IPS-18c (cell line): ENCODE results near the gene ZDHHC3.
"Not testable (repeated sequence)": the region's sequence is repeated elsewhere in the genome, so short reads cannot be mapped to it uniquely, and the experiment has no call there.

ENCODE experiments used
- H3K4me3 ChIP-seq: 2 replicates; pipeline ENCODE4 v1.7.0; 2013; ENCODE audit warnings: low read depth, mild to moderate bottlenecking, low read length, moderate library complexity; ENCODE audit not compliant: insufficient read depth
- H3K9me3 ChIP-seq: one replicate; pipeline ENCODE4 v1.6.1; 2013; ENCODE audit warnings: mild to moderate bottlenecking, low read length, moderate library complexity; ENCODE audit not compliant: control insufficient read depth, insufficient read depth

The ZDHHC3 gene

DNA sequence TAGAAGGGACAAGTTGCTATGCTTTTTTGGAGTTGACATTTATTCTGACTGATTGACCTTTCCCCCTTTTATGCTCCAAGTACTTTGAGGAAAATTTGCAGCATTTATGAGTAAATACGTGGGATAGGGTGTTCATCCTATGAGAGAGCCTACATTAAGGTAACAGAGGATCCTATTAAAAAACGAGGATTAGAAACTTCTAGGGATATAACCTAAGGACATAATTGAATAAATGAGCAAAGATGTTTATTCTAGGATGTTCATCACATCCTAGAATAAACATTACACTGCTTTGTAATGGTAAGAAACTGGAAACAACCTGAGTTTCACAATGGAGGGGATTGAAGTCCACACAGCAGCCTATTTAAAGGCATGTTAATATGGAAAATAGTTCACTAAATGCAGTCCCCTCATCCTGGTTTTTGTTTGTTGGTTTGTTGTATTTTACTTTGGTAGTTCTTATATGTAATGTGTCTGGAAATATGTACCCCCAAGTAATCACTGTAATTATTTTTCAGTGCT lies 26.2 kb upstream of the ZDHHC3 start:
- Histone ChIP-seq H3K4me3 (no peak overlapping the region), H3K9me3 (peaks cover 4% of the 10 kb centered on the region)

DNA sequence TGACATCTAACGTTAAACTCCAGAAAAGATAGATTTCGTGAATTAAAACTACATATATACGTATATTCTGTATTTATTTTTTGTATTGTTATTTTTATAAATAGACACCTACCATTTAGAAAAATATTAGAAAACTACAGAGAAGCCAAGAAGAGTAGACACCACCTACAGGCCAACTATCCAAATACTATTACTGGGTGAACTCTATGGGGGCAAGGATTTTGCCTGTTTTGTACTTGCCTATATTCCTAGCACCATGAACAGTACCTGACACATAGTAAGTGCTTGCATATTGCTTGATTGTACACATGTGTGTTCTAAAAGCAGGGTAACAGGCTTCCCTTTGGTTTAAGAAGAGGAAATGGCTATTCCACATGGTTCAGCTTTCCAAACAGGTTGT lies 25.8 kb upstream of the ZDHHC3 start:
- H3K9me3 ChIP-seq: peaks cover 4% of the 10 kb centered on the region
- no peak overlapping the region for H3K4me3 ChIP-seq

DNA sequence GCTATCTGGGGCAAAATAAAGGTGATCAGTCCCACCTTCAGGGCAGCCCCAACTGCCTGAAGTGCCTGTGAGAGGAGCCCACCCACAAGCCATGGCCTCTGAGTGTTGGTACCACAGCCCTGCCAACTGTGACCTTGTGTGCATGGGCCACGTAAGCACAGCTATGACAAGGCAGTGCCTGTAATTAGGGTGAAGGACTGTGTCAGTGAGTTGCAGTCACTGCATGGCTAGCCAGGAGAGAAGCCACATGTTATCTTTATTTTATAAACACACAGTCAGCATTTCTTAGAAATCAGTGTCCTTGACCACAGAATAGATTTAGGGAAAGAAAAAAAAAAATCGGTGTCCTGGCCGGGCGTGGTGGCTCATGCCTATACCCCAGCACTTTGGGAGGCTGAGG lies 24.8 kb upstream of the ZDHHC3 start:
- H3K9me3 ChIP-seq: peaks cover 4% of the 10 kb centered on the region
- no peak overlapping the region for H3K4me3 ChIP-seq

DNA sequence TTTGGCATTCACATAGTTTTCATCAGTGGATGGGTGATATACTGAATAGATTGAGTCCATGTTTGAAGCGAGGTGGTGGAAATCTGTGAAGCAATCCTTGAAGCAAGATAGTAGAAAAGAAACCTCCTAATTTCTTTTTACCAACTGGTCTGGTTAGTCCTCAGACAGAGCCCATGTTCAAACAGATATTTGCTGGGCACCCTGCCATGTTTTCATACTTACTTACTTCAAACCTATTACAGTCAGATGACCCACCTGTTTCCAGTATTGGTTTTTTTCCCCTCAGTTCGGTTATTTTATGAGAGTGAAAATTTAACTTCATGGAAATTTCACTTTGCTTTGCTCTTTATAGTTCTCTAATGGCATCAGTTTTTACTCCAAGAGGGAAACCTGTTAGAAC lies 23.8 kb upstream of the ZDHHC3 start:
- Histone ChIP-seq H3K9me3 (peaks cover 4% of the 10 kb centered on the region), H3K4me3 (no peak overlapping the region)

DNA sequence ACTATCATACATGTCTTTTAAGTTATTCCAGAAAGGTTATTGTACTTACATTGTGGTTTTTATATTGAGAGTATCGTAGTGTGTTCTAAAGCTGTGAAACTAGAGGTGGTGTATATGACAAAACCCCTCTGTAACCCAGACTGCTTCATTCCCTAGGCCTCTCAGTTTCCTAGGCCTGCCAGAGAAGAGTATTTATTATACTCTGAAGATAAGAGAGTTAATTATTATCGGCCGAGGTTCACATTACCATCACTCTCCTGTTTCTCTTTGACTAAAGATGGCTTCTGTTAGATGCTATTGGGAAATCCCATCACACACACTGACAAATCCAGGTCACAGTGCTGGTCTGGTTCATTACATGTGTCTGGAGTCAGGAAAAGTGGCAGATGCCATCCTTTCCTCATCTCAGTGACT lies 20.6 kb upstream of the ZDHHC3 start:
- Histone ChIP-seq H3K4me3 (no peak overlapping the region), H3K9me3 (no peaks in the 10 kb centered on the region)

DNA sequence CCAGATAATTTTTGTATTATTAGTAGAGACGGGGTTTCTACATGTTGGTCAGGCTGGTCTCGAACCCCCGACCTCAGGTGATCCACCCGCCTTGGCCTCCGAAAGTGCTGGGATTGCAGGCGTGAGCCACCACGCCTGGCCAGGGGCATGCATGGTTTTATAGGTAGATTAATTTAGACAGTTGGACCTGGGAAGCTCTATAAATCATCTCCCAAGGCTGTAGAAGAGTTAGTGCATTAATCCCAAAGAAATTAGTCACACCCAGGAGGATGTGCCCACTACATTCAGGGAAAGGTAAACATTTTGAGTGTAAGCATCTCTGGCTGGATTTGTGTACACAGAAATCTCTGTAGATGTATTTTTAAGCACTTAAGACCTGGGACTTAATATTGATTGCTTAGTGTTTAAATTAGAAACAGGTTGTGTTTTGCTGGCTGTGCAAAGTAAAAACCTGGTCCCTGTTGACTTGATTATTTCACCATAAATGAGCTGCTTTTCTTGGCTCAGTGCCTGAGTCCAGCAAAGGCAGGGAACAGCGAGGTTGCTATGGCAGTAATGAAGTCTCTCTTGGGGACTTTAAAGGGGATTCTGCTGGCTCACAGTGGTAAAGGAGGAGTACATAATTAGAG lies 19.3 kb upstream of the ZDHHC3 start:
- H3K9me3 ChIP-seq: no peaks in the 10 kb centered on the region
- no peak overlapping the region for H3K4me3 ChIP-seq

DNA sequence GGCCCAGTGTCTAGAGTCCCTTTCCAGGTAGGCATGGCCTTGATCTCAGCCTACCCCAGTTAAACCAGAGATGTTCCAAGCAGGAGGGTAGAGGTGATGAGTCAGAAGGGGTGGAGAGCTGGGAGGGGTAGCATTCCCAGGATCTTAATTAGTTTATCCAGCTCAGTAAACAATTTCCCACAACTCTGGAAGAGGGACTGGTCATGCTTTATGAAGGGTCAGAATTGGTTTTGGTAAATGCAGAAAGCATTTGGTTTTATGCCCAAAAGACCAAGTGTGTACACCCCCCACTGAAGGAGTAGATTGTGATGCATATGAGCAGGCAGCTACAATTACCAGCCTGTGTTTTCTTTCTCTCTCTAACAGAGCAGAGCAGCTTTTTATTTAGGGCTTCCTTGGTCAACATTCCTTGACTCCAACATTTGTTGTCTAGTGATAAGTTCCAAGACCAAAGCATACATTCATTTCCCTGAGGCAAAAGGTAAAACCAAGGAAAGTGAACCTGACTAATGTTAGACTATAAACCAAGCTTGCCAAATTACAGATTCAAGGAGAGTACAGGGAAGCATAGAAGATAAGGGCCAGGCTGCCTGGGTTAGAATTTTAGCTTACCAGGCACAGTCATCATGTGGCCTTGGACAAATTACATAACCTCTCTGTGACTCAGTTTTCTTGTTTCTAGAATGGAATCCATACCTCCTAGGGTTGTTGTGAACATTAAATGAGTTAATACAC lies 17.7 kb upstream of the ZDHHC3 start:
- Histone ChIP-seq H3K4me3 (no peak overlapping the region), H3K9me3 (no peaks in the 10 kb centered on the region)

DNA sequence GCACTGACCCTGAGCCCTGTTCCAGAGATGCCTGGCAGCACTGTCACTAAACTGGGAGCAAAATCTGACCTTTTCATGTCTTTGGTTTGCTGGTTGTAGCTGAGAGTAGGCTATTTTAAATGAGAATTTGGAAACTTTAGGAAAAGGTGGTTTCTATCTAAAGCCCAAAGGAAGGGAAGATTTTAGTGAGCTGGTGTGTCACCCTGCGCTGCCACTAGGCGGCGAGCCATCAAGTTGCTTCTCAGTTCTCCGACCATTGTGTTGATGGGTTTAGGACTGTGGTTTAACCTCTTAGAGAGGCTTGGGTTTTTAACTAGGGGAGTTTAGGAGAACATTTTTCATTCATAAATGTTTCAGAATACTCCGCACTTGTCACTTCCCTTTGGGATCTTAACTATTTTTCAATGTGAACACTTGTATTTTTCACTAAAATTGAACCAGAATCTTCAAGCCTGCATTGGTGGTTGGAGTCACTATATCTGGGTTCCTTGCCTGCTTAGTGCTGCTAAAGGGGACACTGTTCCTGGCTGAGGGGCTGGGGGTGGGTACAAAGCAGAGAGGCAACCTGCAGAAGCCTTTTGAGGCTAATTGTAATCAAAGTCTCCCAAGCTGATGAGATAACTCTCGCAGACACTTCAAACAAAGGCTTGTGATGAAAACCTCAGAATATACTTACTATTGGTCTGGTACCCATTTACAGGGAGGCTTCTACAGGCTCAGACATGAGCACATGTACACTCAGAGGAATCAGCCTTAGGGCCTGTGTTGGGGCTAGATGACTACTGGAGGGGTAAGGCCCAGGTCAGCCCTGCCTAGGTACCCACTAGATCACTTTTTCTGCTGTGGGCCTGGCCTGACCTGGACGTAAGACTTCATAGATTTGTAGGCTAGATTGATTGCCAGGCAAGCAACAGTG lies 16.8 kb upstream of the ZDHHC3 start:
- H3K4me3 ChIP-seq: no peak overlapping the region
- no peaks in the 10 kb centered on the region for H3K9me3 ChIP-seq

DNA sequence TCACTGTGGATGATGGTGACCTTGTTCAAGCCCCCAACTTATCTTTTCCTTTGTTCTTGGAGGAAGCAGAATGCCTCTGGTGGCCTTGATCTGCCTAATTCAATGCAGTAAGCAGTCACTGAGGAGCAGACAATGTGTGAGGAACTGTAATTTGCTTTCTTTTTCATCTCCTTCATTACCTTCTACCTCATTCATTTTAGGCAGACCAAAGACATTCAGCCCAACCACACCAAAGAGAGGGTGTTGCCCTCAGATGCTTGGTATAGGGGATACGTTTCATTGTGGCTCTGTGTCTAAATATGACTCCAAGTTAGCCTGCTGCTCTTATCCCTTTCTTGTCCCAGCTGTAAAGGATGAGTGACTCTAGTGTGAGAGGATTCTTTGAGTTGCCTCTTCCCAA lies 15.4 kb upstream of the ZDHHC3 start:
- Histone ChIP-seq H3K4me3 (no peak overlapping the region), H3K9me3 (no peaks in the 10 kb centered on the region)

DNA sequence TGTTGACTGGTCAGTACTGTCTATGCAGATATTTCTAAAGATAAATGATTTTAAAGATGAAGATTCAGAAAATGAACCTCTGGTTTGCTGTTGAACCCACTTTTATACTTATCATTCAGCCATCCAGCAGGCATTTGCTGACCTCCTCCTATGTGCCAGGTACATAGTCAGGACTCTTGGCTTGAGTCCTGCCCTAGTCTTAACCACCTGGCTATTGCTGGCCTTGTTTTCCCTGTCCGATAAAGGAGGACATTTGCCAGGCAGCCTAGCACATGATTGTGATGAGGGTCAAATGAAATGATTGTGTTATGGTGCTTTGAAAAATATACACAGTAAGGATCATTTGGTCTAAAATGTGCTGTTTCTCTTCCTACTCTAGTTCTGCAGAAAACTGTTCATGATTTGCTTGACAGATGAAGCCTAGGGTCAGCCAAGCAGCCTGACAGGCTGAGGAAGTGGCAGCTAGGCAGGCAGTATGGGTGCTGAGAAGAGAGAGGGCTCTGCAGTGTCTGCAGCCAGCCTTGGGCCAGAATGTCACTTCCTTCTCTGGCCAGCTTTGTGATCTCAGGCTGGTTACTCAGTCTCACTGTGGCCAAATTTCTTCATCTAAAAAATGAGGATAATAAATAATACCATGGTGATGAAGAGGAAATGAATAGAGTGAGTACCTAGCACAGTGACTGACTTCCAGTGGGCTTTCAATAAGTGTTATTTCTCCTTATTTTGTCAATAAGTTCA lies 13.8 kb upstream of the ZDHHC3 start:
- Histone ChIP-seq H3K9me3 (peaks cover 2% of the 10 kb centered on the region), H3K4me3 (no peak overlapping the region)

DNA sequence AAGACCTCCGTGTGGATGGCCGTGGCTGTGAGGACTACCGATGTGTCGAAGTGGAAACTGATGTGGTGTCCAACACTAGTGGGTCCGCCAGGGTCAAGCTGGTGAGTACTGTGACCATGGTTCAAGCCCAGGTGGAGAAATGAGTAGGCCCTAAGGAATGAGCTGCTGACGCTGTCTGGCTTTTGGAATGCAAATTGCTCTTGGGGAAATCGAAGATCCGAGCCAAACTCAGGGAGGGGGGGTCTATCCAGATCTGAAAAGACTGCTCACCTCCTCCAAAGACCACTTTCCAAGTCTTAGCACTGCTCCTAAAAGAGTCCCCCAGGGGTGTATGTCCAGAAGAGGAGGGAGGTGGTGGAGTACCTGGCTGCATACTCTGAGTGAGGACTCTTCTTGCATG lies 13.2 kb upstream of the ZDHHC3 start:
- Histone ChIP-seq H3K9me3 (peaks cover 2% of the 10 kb centered on the region), H3K4me3 (no peak overlapping the region)

DNA sequence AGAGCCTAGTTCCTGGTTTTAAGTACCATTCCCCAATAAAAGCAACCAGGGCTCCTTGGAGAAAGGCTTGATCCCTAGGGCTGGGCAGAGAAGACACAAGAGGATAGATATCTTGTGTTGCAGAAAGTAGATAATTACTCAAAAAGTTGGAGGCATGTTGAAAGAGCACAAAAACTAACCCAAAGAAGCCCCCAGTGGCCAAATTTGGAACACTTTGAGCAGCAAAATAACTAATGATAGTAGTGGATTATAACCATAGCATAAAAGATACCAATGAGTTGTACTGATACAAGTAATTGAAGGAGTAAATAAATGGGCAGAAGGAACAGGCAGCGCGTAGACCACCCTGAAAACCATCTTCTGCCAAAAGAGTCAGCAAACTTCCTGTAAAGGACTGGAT lies 12.1 kb upstream of the ZDHHC3 start:
- Histone ChIP-seq H3K9me3 (peaks cover 2% of the 10 kb centered on the region), H3K4me3 (no peak overlapping the region)

DNA sequence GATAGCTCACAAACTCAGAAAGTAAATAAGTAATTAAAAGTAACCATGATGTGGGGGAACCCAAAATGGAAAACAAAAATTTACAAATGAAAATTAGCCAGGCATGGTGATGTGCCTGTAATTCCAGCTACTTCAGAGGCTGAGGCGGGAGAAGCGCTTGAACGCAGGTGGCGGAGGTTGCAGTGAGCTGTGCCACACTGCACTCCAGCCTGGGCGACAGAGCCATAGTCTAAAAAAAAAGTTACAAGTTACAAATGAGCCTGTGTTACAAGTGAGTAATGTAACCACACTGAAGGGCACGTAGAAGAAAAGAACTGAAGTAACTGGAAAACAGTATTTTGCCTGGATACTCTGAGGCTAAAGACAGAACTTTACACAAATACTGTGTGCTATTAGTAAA lies 11.4 kb upstream of the ZDHHC3 start:
- peaks cover 2% of the 10 kb centered on the region for H3K9me3 ChIP-seq
- H3K4me3 ChIP-seq: no peak overlapping the region

DNA sequence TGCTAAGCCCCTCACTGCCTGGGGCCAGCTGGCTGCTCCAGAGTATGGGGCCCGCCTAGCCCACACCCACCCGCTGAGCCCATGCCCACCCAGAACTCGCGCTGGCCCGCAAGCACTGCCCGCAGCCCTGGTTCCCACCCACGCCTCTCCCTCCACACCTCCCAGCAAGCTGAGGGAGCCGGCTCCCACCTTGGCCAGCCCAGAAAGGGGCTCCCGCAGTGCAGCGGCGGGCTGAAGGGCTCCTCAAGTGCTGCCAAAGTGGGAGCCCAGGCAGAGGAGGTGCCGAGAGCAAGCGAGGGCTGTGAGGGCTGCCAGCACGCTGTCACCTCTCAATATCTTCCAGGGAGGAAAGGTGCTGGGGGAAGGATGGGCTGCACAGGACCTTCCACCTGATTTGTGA lies 10.4 kb upstream of the ZDHHC3 start:
- not testable (repeated sequence) for H3K9me3 ChIP-seq, H3K4me3 ChIP-seq

DNA sequence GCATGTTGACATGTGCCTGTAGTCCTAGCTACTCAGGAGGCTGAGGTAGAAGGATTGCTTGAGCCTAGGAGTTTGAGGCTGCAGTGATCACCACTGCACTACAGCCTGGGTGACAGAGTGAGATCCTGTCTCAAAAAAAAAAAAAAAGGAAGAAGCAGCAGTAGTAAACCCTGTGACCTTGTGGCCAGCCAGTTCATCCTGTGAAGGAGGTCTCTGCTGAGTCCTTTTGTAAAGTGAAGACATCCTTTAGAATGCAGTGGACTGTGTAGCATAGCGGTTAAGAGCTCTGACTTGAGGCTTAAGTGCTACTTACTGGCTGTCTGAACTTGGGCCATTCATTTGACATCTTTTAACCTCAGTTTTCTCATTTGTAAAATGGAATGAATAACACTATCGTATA lies 8.4 kb upstream of the ZDHHC3 start:
- no peak overlapping the region for H3K4me3 ChIP-seq

DNA sequence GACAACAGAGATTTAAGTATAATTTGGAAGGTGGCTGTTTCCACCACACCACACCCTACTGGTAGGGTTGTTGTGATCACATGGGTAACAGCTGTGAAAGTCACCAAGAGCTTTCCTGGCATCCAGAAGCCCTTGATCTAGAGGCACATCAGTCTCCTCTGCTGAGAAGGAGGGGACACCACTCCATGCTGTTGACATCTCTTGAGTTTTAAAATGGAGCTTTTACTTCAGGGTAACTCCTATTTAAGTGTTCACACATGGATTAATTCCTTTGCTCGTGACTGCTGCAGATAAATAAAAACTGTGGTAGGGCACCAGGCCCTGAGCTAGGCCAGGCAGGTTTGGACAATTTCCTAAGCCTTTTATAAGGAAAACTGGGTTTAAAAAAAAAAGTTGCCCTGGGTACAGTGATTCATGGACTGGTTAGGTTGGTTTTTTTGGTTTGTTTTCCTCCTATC lies 7.5 kb upstream of the ZDHHC3 start:
- Histone ChIP-seq H3K4me3 (no peak overlapping the region), H3K9me3 (peaks cover 2% of the 10 kb centered on the region)

More for the DNA sequence above, 8.4 kb upstream of the ZDHHC3 start:
- H3K9me3 ChIP-seq: peaks cover 2% of the 10 kb centered on the region

DNA sequence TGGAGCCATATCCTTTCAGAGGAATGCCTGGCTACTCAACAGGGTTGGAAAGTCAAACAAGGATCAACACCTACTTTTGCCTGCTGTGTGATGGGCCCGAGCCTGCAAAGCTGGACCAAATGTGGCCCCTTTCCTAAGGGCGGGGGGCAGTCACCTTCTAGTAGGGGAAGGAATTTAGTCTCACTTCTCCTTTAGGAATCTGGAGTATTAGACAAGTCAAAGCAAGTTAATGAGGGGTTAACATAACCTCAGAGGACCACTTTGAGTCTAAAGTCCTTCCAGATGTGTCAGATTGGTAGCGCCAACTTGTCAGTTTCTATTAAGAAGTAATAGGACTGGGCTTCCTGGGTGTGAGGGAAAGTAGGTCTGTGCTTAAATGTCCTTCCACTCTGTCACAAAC lies 6.8 kb upstream of the ZDHHC3 start:
- Histone ChIP-seq H3K9me3 (peaks cover 2% of the 10 kb centered on the region), H3K4me3 (no peak overlapping the region)
